Testis (tissue), 3 donors: Measurements from ENCODE around the gene ALK. TPM values are rescaled to one million over a fixed set of nuclear protein-coding genes. Genes with fewer than 3 reads are reported as not detected.

Experiments
- DNase-seq: peaks from one replicate; pipeline ENCODE4 v3.0.0-alpha.2; 2019
- H3K27ac ChIP-seq, 2 donors: fragments of 200-600 bp; sonication (generic); one replicate each; pipeline ENCODE4 v1.5.1; 2019
- H3K27me3 ChIP-seq: fragments of 200-600 bp; sonication (generic); one replicate; pipeline ENCODE4 v1.5.1; 2019
- H3K36me3 ChIP-seq: fragments of 200-600 bp; sonication (generic); one replicate; pipeline ENCODE4 v1.5.1; 2017; ENCODE audit warnings: low read depth; ENCODE audit errors: missing control alignments
- H3K4me1 ChIP-seq: fragments of 200-600 bp; sonication (generic); one replicate; pipeline ENCODE4 v1.5.1; 2019
- H3K4me3 ChIP-seq, 2 donors: fragments of 200-600 bp; sonication (generic); one replicate each; pipeline ENCODE4 v1.5.1; 2017 to 2019
- H3K9me3 ChIP-seq: fragments of 200-600 bp; sonication (generic); one replicate; pipeline ENCODE4 v1.5.1; 2017
- CTCF ChIP-seq, 3 experiments: fragments of 450-650 bp in 2 of 3; fragments of 200-600 bp in 1 of 3; sonication (generic) in 1 of 3; IDR thresholded peaks; one replicate each; pipeline ENCODE4 v1.5.1; 2016 to 2019; ENCODE audit warnings: antibody characterized with exemption in 3 of 3, mild to moderate bottlenecking in 2 of 3, moderate library complexity in 1 of 3
- POLR2A ChIP-seq: fragments of 450-650 bp; IDR thresholded peaks from one replicate; pipeline ENCODE4 v1.6.1; 2017; ENCODE audit warnings: antibody characterized with exemption, mild to moderate bottlenecking, moderate library complexity
- WGBS, 2 donors: methylation state at CpG; one replicate each; pipeline ENCODE4 v1.1.5; 2018; 5-methylcytosine and 5-hydroxymethylcytosine counted together
- intact Hi-C: fragments of 100-400 bp; cut with DNase I; formaldehyde crosslinking; loops from one replicate; pipeline ENCODE4 v1.15.1; 2023; ENCODE audit warnings: low total_unique reads
- polyA plus RNA-seq: library from polyadenylated mRNA; stranded (reverse); fragments of 350-450 nt; fragmentation: Illumina TruSeq; extraction: RNeasy Lipid Tissue Mini Kit (QIAGEN cat#74804); gene quantifications from one replicate; pipeline ENCODE4 v1.2.3, GENCODE V29; 2014; ENCODE audit warnings: low read depth, low replicate concordance; ENCODE audit not compliant: insufficient read depth
- total RNA-seq, 2 donors: library from RNA; depleted of rRNA; stranded (reverse); fragments of >200 nt; gene quantifications; one replicate each; pipeline ENCODE4 v1.2.3, GENCODE V29; 2016

Gene ALK
- total and polyA plus RNA-seq, 3 donors from 2014 or later, result 2.1 to 3.8 (median 3.8) TPM

GRCh38 chr2:29917781-29918180, 3.6 kb downstream of the ALK start:
- TF ChIP-seq POLR2A, result no peak
- TF ChIP-seq CTCF (IDR thresholded peaks at IDR 0.05), result no peak
- no peak for DNase-seq
- 67 to 89% methylated on average over 1 of the region's 1 CpG for WGBS, 2 donors
- Histone ChIP-seq H3K27me3 (peaks cover 2% of the 10 kb centered on the region), H3K27ac (no peak overlapping the region), H3K9me3 (no peaks in the 10 kb centered on the region), H3K4me1 (peaks cover 22% of the 10 kb centered on the region), H3K36me3 (no peaks in the 10 kb centered on the region), H3K4me3 (no peak overlapping the region)
- intact Hi-C loops, result no loop called here

GRCh38 chr2:29916571-29916970, 4.8 kb downstream of the ALK start:
- Histone ChIP-seq H3K27ac (no peak overlapping the region), H3K4me1 (peaks cover 15% of the 10 kb centered on the region), H3K9me3 (no peaks in the 10 kb centered on the region), H3K36me3 (no peaks in the 10 kb centered on the region), H3K4me3 (no peak overlapping the region), H3K27me3 (peaks cover 2% of the 10 kb centered on the region)
- intact Hi-C loops, result no loop called here
- no peak for DNase-seq
- TF ChIP-seq POLR2A (no peak), CTCF (IDR thresholded peaks at IDR 0.05) (no peak)

- Histone ChIP-seq H3K4me1 (no peaks in the 10 kb centered on the region), H3K27me3 (no peaks in the 10 kb centered on the region), H3K27ac (no peak overlapping the region), H3K4me3 (no peak overlapping the region), H3K36me3 (no peaks in the 10 kb centered on the region), H3K9me3 (no peaks in the 10 kb centered on the region)
- no peak for DNase-seq
- TF ChIP-seq CTCF (IDR thresholded peaks at IDR 0.05) (no peak), POLR2A (no peak)
- intact Hi-C loops, result no loop called here
- 85 to 89% methylated on average over 1 of the region's 1 CpG for WGBS, 2 donors
Measured at GRCh38 chr2:29910960-29911359, 10.4 kb downstream of the ALK start.

- no peaks in the 10 kb centered on the region for H3K4me1 ChIP-seq
- no peaks in the 10 kb centered on the region for H3K36me3 ChIP-seq
- H3K27me3 ChIP-seq, result no peaks in the 10 kb centered on the region
- no peak overlapping the region for H3K4me3 ChIP-seq
- no peaks in the 10 kb centered on the region for H3K9me3 ChIP-seq
- intact Hi-C loops, result no loop called here
- no peak overlapping the region for H3K27ac ChIP-seq
- no peak for TF ChIP-seq CTCF (IDR thresholded peaks at IDR 0.05)
- TF ChIP-seq POLR2A, result no peak
- no peak for DNase-seq
Measured at GRCh38 chr2:29910465-29910864, 10.9 kb downstream of the ALK start.

GRCh38 chr2:29902356-29902755, 19.0 kb downstream of the ALK start:
- DNase-seq, result no peak
- H3K27ac ChIP-seq, result no peak overlapping the region
- H3K36me3 ChIP-seq, result no peaks in the 10 kb centered on the region
- no peaks in the 10 kb centered on the region for H3K27me3 ChIP-seq
- no peaks in the 10 kb centered on the region for H3K4me1 ChIP-seq
- no peak overlapping the region for H3K4me3 ChIP-seq
- WGBS, 2 donors, result 50 to 55% methylated on average over 1 of the region's 1 CpG
- H3K9me3 ChIP-seq, result no peaks in the 10 kb centered on the region
- TF ChIP-seq POLR2A (no peak), CTCF (IDR thresholded peaks at IDR 0.05) (no peak)
- intact Hi-C loops, result no loop called here
